ENCODE measurements around the gene HSBP1. TPM values are rescaled to one million over a fixed set of nuclear protein-coding genes. Genes with fewer than 3 reads are reported as not detected.

HSBP1 gene
- total RNA-seq, 1 experiment from 2014 or later: 216 TPM

- Mint-ChIP-seq H3K4me3 (ENCODE audit: low read depth, unreplicated experiment) (no peak overlapping the region), H3K9me3 (ENCODE audit: low read depth, unreplicated experiment) (no peaks in the 10 kb centered on the region), H3K27ac (ENCODE audit: unreplicated experiment) (no peak overlapping the region), H3K4me1 (ENCODE audit: low read depth, unreplicated experiment) (no peaks in the 10 kb centered on the region), H3K27me3 (ENCODE audit: unreplicated experiment) (peaks cover 80% of the 10 kb centered on the region), H3K36me3 (ENCODE audit: insufficient read depth, unreplicated experiment) (no peaks in the 10 kb centered on the region)
- CTCF ChIA-PET: no interaction called here
- intact Hi-C loops (cut with micrococcal nuclease; ENCODE audit: unreplicated experiment): no loop called here
- no TSS peak for BruUV-seq (replicated peaks)
- no peak for DNase-seq
- TF ChIP-seq, protein P1, sequence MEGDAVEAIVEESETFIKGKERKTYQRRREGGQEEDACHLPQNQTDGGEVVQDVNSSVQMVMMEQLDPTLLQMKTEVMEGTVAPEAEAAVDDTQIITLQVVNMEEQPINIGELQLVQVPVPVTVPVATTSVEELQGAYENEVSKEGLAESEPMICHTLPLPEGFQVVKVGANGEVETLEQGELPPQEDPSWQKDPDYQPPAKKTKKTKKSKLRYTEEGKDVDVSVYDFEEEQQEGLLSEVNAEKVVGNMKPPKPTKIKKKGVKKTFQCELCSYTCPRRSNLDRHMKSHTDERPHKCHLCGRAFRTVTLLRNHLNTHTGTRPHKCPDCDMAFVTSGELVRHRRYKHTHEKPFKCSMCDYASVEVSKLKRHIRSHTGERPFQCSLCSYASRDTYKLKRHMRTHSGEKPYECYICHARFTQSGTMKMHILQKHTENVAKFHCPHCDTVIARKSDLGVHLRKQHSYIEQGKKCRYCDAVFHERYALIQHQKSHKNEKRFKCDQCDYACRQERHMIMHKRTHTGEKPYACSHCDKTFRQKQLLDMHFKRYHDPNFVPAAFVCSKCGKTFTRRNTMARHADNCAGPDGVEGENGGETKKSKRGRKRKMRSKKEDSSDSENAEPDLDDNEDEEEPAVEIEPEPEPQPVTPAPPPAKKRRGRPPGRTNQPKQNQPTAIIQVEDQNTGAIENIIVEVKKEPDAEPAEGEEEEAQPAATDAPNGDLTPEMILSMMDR (IDR thresholded peaks at IDR 0.05; ENCODE audit: unreplicated experiment): no peak
Observed at GRCh38 chr16:83797013-83797412, 10.8 kb upstream of the HSBP1 start.

GRCh38 chr16:83799336-83799735 is 8.4 kb upstream of the HSBP1 start:
- H3K9me3 Mint-ChIP-seq (ENCODE audit: low read depth, unreplicated experiment): no peaks in the 10 kb centered on the region
- no peaks in the 10 kb centered on the region for H3K36me3 Mint-ChIP-seq (ENCODE audit: insufficient read depth, unreplicated experiment)
- BruUV-seq (replicated peaks): no TSS peak
- peaks cover 59% of the 10 kb centered on the region for H3K27me3 Mint-ChIP-seq (ENCODE audit: unreplicated experiment)
- DNase-seq: no peak
- CTCF ChIA-PET: no interaction called here
- H3K4me3 Mint-ChIP-seq (ENCODE audit: low read depth, unreplicated experiment): no peak overlapping the region
- intact Hi-C loops (cut with micrococcal nuclease; ENCODE audit: unreplicated experiment): no loop called here
- TF ChIP-seq, protein P1 (IDR thresholded peaks at IDR 0.05; ENCODE audit: unreplicated experiment): no peak
- no peak overlapping the region for H3K27ac Mint-ChIP-seq (ENCODE audit: unreplicated experiment)
- H3K4me1 Mint-ChIP-seq (ENCODE audit: low read depth, unreplicated experiment): peaks cover 14% of the 10 kb centered on the region

DNA sequence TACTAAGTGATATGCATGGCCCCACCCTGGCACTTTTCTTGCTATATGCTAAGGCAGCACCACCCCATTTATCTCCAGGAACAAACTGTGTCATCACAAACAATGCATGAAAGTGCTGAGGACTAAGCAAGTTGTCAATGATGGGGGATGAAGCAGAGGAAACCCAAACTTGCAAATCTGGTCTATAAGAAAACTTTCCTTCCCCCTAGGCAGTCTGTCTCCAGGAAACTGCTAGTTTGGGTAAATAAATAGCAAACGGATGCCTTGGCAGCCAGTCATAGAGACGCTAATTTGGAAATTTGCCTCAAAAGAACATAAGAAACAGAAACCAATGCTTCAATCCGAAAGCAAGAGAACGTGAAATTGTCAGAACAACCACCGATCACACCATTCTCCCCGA is 5.6 kb upstream of the HSBP1 start:
- Mint-ChIP-seq H3K36me3 (ENCODE audit: insufficient read depth, unreplicated experiment) (no peaks in the 10 kb centered on the region), H3K9me3 (ENCODE audit: low read depth, unreplicated experiment) (no peaks in the 10 kb centered on the region), H3K4me3 (ENCODE audit: low read depth, unreplicated experiment) (no peak overlapping the region), H3K27me3 (ENCODE audit: unreplicated experiment) (peaks cover 31% of the 10 kb centered on the region), H3K4me1 (ENCODE audit: low read depth, unreplicated experiment) (peaks cover 15% of the 10 kb centered on the region), H3K27ac (ENCODE audit: unreplicated experiment) (no peak overlapping the region)
- CTCF ChIA-PET: no interaction called here
- peak; percentile 24 for DNase-seq
- intact Hi-C loops (cut with micrococcal nuclease; ENCODE audit: unreplicated experiment): no loop called here
- TF ChIP-seq, protein P1 (IDR thresholded peaks at IDR 0.05; ENCODE audit: unreplicated experiment): no peak
- no TSS peak for BruUV-seq (replicated peaks)

DNA sequence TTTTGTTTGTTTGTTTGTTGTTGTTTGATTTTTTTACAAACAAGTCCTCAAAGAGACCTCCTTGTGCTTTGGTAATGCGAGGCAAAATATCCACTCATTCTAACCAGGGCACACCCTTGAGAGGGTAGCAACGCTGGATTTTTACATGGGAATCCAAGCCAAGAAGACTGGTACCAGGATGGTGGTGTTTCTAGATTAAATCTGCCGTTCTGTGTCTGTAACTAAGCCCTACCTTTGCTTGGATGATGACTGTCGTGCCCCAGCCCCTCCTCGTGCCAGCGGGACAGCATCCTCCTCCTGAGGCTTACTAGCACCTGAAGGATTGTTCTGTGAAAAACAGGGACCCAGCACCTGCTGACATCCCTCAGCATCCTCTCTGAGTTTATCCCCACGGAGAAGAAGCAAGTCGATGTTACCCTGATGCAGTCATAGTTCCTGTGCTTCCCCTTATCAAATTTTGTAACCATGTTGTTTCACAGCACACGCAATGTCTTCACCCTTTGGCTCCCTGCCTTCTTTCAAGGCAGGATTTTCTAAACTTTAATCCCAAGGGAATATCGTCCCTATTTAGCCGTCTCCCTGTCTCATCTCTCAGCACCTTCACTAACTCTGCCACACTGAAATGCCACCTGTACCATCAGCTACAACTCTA is 5.1 kb upstream of the HSBP1 start:
- Mint-ChIP-seq H3K4me1 (ENCODE audit: low read depth, unreplicated experiment) (peaks cover 15% of the 10 kb centered on the region), H3K27ac (ENCODE audit: unreplicated experiment) (no peak overlapping the region), H3K9me3 (ENCODE audit: low read depth, unreplicated experiment) (no peaks in the 10 kb centered on the region), H3K4me3 (ENCODE audit: low read depth, unreplicated experiment) (no peak overlapping the region), H3K27me3 (ENCODE audit: unreplicated experiment) (peaks cover 26% of the 10 kb centered on the region), H3K36me3 (ENCODE audit: insufficient read depth, unreplicated experiment) (peaks cover 1% of the 10 kb centered on the region)
- TF ChIP-seq, protein P1 (IDR thresholded peaks at IDR 0.05; ENCODE audit: unreplicated experiment): no peak
- no TSS peak for BruUV-seq (replicated peaks)
- CTCF ChIA-PET: no interaction called here
- intact Hi-C loops (cut with micrococcal nuclease; ENCODE audit: unreplicated experiment): no loop called here
- DNase-seq: no peak

All from Calu3 (cell line).